Adrenal gland (tissue), 12 donors: ENCODE data around the gene UBE2M. TPM values are rescaled to one million over a fixed set of nuclear protein-coding genes. Genes with fewer than 3 reads are reported as not detected.

Experiments used
- DNase-seq, 7 donors: peaks; one replicate each; pipeline ENCODE4 v3.0.0-alpha.2; 2019 to 2020
- H3K27ac ChIP-seq, 5 donors: fragments of 200-600 bp; sonication (generic) in 4 of 5; 1 replicate in 3 of 5; 2 replicates in 2 of 5; pipeline versions ENCODE4 v1.5.1 to v1.8.0; 2016 to 2020; ENCODE audit warnings: mild to moderate bottlenecking in 1 of 5
- H3K27me3 ChIP-seq: fragments of 200-600 bp; 2 replicates; pipeline ENCODE4 v1.8.0; 2021
- H3K36me3 ChIP-seq, 2 donors: fragments of 200-600 bp; replicated peaks in 1 of 2; 1 replicate in 1 of 2; 2 replicates in 1 of 2; pipeline versions ENCODE4 v1.5.1 to v1.8.0; 2018 to 2022
- H3K4me1 ChIP-seq, 2 donors: fragments of 200-600 bp; replicated peaks in 1 of 2; 1 replicate in 1 of 2; 2 replicates in 1 of 2; pipeline versions ENCODE4 v1.5.1 to v1.8.0; 2018 to 2021
- H3K4me3 ChIP-seq, 4 donors: fragments of 200-600 bp; sonication (generic) in 3 of 4; one replicate each; pipeline ENCODE4 v1.5.1; 2016 to 2018
- H3K9me3 ChIP-seq, 3 donors: fragments of 200-600 bp; sonication (generic) in 1 of 3; replicated peaks in 1 of 3; 1 replicate in 2 of 3; 2 replicates in 1 of 3; pipeline versions ENCODE4 v1.5.1 to v1.8.0; 2016 to 2021
- POLR2A ChIP-seq, 2 donors: fragments of 450-650 bp; IDR thresholded peaks; one replicate each; pipeline ENCODE4 v1.6.1; 2017; ENCODE audit warnings: antibody characterized with exemption in 2 of 2, mild to moderate bottlenecking in 2 of 2, moderate library complexity in 1 of 2
- WGBS, 4 donors: extraction: QIAGEN DNeasy Blood & Tissue Kit in 2 of 4; methylation state at CpG; one replicate each; pipeline versions ENCODE4 v1.1.5 to v1.1.7; 2013 to 2017; 5-methylcytosine and 5-hydroxymethylcytosine counted together
- intact Hi-C, 2 donors: fragments of 100-400 bp; cut with DNase I; formaldehyde crosslinking; loops; one replicate each; pipeline versions ENCODE4 v1.14.1 to v1.15.0; 2022 to 2023
- polyA plus RNA-seq, 3 donors: library from polyadenylated mRNA; stranded (reverse); fragments of 200-250 nt in 2 of 3; fragments of 350-450 nt in 1 of 3; fragmentation: Illumina TruSeq in 1 of 3; extraction: RNeasy Lipid Tissue Mini Kit (QIAGEN cat#74804) in 1 of 3; gene quantifications; one replicate each; pipeline ENCODE4 v1.2.3, GENCODE V29; 2013 to 2014
- total RNA-seq, 9 donors: library from RNA; depleted of rRNA in 4 of 9; stranded (reverse); fragments of >200 nt in 4 of 9; fragments of 120-200 nt in 1 of 9; fragmentation: NEBNext Ultra II Directional in 1 of 9; extraction: Animal tissue kit (Norgen Biotek cat#: 25700) in 1 of 9; gene quantifications; one replicate each; pipeline versions ENCODE4 v1.1.0 to v1.2.4, GENCODE V29; 2013 to 2023
- TF ChIP-seq, protein P1 (sequence below), 6 experiments: fragments of 450-650 bp in 4 of 6; fragments of 200-600 bp in 2 of 6; sonication (generic) in 1 of 6; IDR thresholded peaks; 1 replicate in 5 of 6; 2 replicates in 1 of 6; pipeline versions ENCODE4 v1.5.1 to v1.8.0; 2016 to 2021; ENCODE audit warnings: antibody characterized with exemption in 6 of 6, mild to moderate bottlenecking in 2 of 6, moderate library complexity in 1 of 6
- donor health status: healthy with polysubstance abuse.
- donor health status: Bipolar disorder and iron deficiency.
- donor health status: DM: yes; HTN: yes; CAD: no.
- donor health status: DM: no; HTN: no; CAD: no.
- donor health status: DM: no; HTN: no; CAD: no.
- donor health status: DM: yes; HTN: yes; CAD: no.

The UBE2M gene
- total and polyA plus RNA-seq, 12 donors: 19.9 to 193 (median 66.4) TPM

DNA sequence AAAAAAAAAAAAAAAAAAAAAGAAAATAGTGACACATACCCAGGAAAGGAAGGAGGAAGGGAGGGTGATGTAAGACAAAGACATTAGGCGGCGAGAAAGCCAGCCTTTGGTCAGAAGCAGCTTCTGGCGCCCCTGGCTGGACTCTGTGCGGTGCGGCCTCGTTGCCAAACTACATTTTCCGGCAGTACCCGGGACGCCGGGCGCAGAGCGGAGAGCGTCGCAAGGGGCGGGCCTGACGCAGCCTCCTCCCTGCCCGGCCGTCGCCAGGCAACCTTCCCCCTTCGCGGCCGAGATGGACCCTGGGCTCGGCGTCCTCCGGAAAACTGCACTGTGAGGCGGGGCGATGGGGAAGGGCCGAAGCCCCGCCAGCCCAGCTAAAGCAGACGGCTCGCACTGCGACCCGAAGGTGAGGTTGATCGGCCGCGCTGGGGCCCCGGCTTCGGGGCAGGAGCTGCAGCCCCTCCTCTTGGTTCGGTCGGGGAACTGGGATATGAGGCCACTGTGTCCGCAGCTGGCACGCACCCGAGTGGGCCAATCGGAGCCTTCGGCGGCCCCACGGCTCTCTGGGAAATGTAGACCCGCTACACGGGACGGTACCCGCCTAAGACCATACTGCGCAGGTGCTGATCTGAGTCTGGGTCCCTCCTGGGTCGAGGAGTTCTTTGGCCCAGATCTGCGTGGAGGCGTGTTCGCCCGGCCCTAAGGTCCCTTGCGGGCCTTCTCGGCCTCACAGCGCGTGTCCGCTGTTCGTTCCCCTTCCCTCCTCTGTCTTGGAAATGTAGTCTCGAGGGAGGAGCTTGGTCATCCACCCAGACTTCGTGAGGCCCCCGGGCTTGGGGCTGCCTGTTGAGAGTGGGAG, 17.0 kb upstream of the UBE2M start:
- intact Hi-C loops: no loop called here
- H3K4me1 ChIP-seq: peaks cover 17 to 26% of the 10 kb centered on the region in 2 donors
- H3K36me3 ChIP-seq: peaks cover 0 to 6% of the 10 kb centered on the region in 2 donors
- H3K27me3 ChIP-seq: no peaks in the 10 kb centered on the region
- WGBS, 4 donors: 0 to 1% (median 0%) methylated on average over 38 to 66 of the region's 66 CpGs
- H3K9me3 ChIP-seq: no peaks in the 10 kb centered on the region
- H3K4me3 ChIP-seq: peak overlapping the region; percentile 26 to 93 (median 74)
- peak; percentile 65 to 71 for TF ChIP-seq POLR2A (IDR thresholded peaks at IDR 0.05)
- TF ChIP-seq, protein P1, sequence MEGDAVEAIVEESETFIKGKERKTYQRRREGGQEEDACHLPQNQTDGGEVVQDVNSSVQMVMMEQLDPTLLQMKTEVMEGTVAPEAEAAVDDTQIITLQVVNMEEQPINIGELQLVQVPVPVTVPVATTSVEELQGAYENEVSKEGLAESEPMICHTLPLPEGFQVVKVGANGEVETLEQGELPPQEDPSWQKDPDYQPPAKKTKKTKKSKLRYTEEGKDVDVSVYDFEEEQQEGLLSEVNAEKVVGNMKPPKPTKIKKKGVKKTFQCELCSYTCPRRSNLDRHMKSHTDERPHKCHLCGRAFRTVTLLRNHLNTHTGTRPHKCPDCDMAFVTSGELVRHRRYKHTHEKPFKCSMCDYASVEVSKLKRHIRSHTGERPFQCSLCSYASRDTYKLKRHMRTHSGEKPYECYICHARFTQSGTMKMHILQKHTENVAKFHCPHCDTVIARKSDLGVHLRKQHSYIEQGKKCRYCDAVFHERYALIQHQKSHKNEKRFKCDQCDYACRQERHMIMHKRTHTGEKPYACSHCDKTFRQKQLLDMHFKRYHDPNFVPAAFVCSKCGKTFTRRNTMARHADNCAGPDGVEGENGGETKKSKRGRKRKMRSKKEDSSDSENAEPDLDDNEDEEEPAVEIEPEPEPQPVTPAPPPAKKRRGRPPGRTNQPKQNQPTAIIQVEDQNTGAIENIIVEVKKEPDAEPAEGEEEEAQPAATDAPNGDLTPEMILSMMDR (IDR thresholded peaks at IDR 0.05): peak in 2 of 6 experiments; percentile 8 to 23
- H3K27ac ChIP-seq: peak overlapping the region; percentile 57 to 98 (median 93)
- peak; percentile 90 to 98 (median 95) for DNase-seq

DNA sequence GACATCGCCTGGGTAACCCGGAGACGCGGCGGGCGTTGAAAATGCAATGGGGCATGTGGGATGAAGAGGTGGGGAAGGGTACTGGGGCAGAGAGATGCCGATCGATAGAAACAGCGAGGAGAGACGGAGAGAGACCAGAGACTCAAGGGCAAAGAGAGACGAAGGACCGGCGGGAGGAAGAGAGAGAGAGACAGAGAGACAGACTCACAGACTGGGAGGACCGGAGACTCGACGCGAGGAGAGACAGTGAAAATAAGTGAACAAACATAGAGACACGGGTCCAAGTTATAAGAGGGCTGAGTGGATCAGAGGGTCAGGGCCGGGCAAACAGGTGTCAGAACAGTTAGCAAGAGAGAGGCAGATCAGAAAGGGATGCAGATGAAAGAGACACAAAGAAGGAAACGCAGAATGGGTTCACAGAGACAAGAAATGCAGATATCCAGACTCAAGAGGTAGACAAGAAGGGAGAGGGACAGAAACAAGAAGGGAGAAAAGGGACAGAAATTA, 15.3 kb upstream of the UBE2M start:
- Histone ChIP-seq H3K27ac (peak overlapping the region; percentile 66 to 98 (median 97)), H3K36me3 (peaks cover 0 to 23% of the 10 kb centered on the region in 2 donors), H3K27me3 (no peaks in the 10 kb centered on the region), H3K4me1 (peaks cover 17 to 26% of the 10 kb centered on the region in 2 donors), H3K4me3 (peak overlapping the region in 1 of 4 donors; percentile 64), H3K9me3 (no peaks in the 10 kb centered on the region)
- intact Hi-C loops: no loop called here
- no peak for DNase-seq
- 1 to 2% (median 1%) methylated on average over 20 of the region's 20 CpGs for WGBS, 4 donors
- TF ChIP-seq POLR2A (IDR thresholded peaks at IDR 0.05): no peak
- TF ChIP-seq, protein P1 (IDR thresholded peaks at IDR 0.05): no peak

- Histone ChIP-seq H3K27me3 (no peaks in the 10 kb centered on the region), H3K4me1 (peaks cover 17 to 26% of the 10 kb centered on the region in 2 donors), H3K27ac (peak within 1 kb of the TSS; percentile 82 to 98 (median 97)), H3K4me3 (peak within 1 kb of the TSS; percentile 12 to 64 (median 56)), H3K9me3 (no peaks in the 10 kb centered on the region), H3K36me3 (peaks cover 0 to 26% of the 10 kb centered on the region in 2 donors)
- WGBS, 4 donors: 0 to 1% (median 1%) methylated on average over 51 to 75 of the region's 75 CpGs
- intact Hi-C loops: no loop called here
- peak; percentile 29 to 63 for TF ChIP-seq POLR2A (IDR thresholded peaks at IDR 0.05)
- TF ChIP-seq, protein P1 (IDR thresholded peaks at IDR 0.05): peak in 4 of 6 experiments; percentile 25 to 57 (median 44)
- DNase-seq: peak; percentile 99 to 100 (median 100)
Observed at GRCh38 chr19:58572818-58573657, 14.6 kb upstream of the UBE2M start, which contains the start of gene MZF1. Gene MZF1 (minus strand): TSS chr19:58573335. CDS start chr19:58571389, 1,946 bp downstream.
